NOMO-1 (cell line): ENCODE data around the gene PSMA4.
A peak's percentile ranks its signal among the peaks of the same experiment; 100 is the strongest.
"Not testable (repeated sequence)": the region's sequence is repeated elsewhere in the genome, so short reads cannot be mapped to it uniquely, and the experiment has no call there.

ENCODE experiments used
- DNase-seq, 2 experiments: peaks; one replicate each; lab custom pipeline; 2025; ENCODE audit not compliant: unreplicated experiment in 2 of 2; lab: John Stamatoyannopoulos, UW

The PSMA4 gene

GRCh38 chr15:78550815-78551214, 10.6 kb downstream of the PSMA4 start:
- DNase-seq, result no peak

GRCh38 chr15:78551902-78552301, 11.7 kb downstream of the PSMA4 start:
- no peak for DNase-seq

- no peak for DNase-seq
These were observed 12.4 kb downstream of the PSMA4 start for GRCh38 chr15:78552597-78552996.

GRCh38 chr15:78560201-78560600, 20.0 kb downstream of the PSMA4 start:
- not testable (repeated sequence) for DNase-seq

- no peak for DNase-seq
These were observed 21.2 kb downstream of the PSMA4 start for GRCh38 chr15:78561490-78561889.

- no peak for DNase-seq
These were observed 22.8 kb downstream of the PSMA4 start for GRCh38 chr15:78563092-78563491.

GRCh38 chr15:78564743-78565096, 24.5 kb downstream of the PSMA4 start:
- no peak for DNase-seq

- DNase-seq, result peak; percentile 42 to 65
These were observed 25.1 kb downstream of the PSMA4 start, which contains the start of gene CHRNA5 for GRCh38 chr15:78565097-78565950. Gene CHRNA5 (plus strand): TSS chr15:78565520. CDS start chr15:78565720, 200 bp downstream.

- DNase-seq, result peak in 1 of 2 experiments; percentile 35
These were observed 25.9 kb downstream of the PSMA4 start for GRCh38 chr15:78565951-78566774.

- DNase-seq, result no peak
These were observed 27.3 kb downstream of the PSMA4 start for GRCh38 chr15:78567531-78567930.

- no peak for DNase-seq
These were observed 30.5 kb downstream of the PSMA4 start for GRCh38 chr15:78570710-78571109.

- no peak for DNase-seq
These were observed 31.1 kb downstream of the PSMA4 start for GRCh38 chr15:78571382-78571781.

GRCh38 chr15:78573416-78573815, 33.2 kb downstream of the PSMA4 start:
- DNase-seq, result no peak

- DNase-seq, result no peak
These were observed 34.7 kb downstream of the PSMA4 start for GRCh38 chr15:78574944-78575343.

- DNase-seq, result no peak
These were observed 57.3 kb downstream of the PSMA4 start for GRCh38 chr15:78597583-78597982.

GRCh38 chr15:78598348-78598747, 58.1 kb downstream of the PSMA4 start:
- DNase-seq, result no peak

GRCh38 chr15:78599189-78599588, 58.9 kb downstream of the PSMA4 start:
- no peak for DNase-seq
